Activated T-helper 9 cell treated with anti-CD3 and anti-CD28 coated beads, Interleukin-2, amount 50 U/mL, for 16 hours (primary cell): Measurements from ENCODE around the gene PDE6B.
"Not testable (repeated sequence)": the region's sequence is repeated elsewhere in the genome, so short reads cannot be mapped to it uniquely, and the experiment has no call there.

Source experiments
- DNase-seq: peaks from one replicate; pipeline ENCODE4 v3.0.0-alpha.2; 2020; ENCODE audit warnings: low read depth

PDE6B gene

DNA sequence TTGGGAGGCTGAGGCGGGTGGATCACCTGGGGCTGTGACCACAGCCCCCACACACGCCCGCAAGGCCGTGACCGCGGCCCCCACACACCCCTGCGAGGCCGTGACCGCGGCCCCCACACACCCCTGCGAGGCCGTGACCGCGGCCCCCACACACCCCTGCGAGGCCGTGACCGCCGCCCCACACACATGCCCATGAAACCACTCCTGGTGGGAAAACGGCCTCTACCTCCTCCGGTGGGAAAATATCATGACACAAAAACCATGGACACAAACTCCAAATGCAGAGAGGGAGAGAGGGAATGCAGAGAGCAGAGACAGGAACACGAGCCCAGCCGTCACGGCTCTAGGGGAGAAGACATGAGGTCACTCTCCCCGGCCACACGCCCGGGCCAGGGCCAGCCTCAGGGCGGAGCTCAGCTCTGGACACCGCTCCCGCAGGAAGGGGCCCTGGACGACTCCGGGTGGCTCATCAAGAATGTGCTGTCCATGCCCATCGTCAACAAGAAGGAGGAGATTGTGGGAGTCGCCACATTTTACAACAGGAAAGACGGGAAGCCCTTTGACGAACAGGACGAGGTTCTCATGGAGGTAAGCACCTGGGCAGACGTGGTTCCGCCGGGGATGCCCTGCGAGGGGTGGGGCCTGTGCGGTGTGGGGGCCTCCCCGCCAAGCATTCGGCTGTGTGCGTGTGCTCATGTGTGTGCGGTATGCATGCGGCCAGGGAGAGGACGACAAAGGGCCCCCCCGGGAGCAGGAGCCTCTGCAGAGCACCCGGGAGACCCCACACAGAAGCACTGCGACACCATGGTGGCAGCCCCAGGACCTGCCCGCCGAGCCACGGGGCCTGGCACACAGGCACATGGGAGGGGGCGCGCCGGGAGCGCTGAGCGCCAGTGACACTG is 31.3 kb downstream of the PDE6B start:
- DNase-seq = no peak

DNA sequence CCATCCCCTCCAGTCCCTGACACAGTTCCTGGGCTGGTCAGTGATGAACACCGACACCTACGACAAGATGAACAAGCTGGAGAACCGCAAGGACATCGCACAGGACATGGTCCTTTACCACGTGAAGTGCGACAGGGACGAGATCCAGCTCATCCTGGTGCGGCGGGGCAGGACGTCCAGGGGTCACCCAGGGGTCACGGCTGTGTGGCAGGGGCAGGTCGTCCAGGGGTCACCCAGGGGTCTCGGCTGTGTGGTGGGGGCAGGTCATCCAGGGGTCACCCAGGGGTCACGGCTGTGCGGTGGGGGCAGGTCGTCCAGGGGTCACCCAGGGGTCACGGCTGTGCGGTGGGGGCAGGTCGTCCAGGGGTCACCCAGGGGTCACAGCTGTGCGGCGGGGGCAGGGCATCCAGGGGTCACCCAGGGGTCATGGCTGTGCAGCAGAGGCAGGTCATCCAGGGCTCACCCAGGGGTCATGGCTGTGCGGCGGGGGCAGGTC is 32.0 kb downstream of the PDE6B start:
- DNase-seq = no peak

GRCh38 chr4:657834-658667 is 32.7 kb downstream of the PDE6B start:
- DNase-seq = no peak

DNA sequence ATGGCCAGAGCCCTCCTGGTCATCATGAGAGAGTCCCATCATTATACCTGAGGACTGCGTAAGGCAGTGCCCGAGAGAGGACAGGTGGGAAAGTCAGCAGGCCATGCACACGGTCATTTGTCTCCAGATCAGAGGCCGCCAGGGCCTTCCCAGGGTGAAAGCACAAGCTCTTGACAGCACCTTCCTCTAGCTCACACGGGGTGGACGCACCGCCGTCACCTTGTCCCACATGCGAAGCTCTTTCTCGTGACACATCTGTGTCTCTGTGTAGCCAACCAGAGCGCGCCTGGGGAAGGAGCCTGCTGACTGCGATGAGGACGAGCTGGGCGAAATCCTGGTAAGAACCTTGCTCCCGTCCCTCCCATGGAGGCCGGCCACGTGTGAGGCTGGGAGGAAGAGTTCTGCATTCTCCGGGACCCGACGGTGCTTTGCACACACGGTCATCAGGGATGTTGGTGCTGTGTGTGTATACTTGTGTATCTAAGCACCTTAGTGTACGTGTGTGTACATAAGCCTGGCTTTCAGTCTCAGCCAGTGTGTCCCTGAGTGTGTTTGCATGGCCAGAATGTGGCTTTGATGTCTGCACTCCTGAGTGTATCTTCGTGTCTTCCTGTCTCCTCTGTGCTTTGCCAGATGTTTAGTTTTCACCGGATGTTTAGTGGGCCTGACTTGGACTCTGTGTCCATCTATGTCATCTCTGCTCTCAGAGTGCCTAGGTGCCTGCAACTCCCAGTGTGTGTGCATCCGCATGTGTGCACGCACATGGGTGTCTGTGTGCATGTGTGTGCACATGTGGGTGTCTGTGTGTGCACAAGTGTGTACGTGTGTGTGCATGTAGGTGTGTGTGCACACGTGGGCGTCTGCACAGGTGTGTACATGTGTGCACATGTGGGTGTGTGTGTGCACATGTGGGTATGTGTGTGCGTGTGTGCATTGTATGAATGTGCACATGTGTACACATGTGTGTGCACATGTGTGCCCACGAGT is 33.6 kb downstream of the PDE6B start:
- DNase-seq = no peak

DNA sequence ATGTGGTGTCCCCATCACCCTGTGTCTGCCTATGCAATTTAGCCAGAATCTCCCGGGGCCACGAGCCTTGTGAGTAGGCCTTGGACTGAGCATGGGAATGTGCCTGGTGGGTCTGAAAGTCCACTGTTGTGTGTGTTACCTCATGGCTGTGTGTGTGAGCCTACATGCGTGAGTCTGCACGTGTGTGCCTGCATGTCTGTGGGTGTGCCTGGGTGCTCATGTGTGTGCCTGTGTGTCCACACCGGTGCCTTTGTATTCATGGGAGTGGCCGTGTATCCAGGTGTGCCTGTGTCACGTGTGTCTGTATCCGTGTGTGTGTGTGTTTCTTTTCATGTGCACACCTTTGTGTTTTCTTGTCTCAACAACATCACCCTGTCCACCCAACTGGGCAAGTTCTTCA is 34.5 kb downstream of the PDE6B start:
- DNase-seq = no peak

DNA sequence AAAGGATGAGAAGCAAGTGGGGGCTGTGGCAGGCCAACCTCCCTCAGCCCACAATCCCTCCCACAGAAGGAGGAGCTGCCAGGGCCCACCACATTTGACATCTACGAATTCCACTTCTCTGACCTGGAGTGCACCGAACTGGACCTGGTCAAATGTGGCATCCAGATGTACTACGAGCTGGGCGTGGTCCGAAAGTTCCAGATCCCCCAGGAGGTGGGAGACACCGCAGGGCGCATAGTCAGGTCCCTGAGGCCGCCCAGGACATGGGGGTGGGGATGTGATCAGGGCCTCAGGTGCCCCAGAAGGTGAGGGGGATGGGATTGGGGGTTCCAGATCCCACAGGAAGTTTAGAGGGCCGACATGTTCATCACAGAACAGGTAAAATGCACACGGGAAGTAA is 35.0 kb downstream of the PDE6B start:
- DNase-seq = no peak

DNA sequence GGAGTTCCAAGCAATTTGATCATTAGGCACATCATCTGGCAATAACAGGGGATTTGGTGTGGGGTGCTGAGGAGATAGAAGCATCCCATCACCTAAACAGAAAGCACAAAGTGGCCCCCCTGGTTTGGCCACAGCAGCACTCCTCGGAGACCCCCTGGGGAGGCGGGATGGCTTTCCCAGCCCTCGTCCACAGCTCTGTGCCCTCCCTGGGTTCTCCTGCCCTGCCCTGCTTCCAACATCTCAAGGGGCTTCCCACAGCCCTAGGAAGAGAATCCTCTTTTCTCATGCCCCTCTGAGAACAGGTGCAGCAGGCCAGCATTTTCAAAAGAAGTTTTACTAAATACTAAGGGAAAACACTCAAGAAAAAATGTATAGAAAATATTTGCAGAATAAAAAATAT is 35.9 kb downstream of the PDE6B start:
- DNase-seq = no peak

- DNase-seq = no peak
These were observed 36.7 kb downstream of the PDE6B start for GRCh38 chr4:661881-662761.

GRCh38 chr4:663046-663437 is 37.7 kb downstream of the PDE6B start:
- no peak for DNase-seq

- peak; percentile 67 for DNase-seq
These were observed 38.4 kb downstream of the PDE6B start for GRCh38 chr4:663438-664428.

DNA sequence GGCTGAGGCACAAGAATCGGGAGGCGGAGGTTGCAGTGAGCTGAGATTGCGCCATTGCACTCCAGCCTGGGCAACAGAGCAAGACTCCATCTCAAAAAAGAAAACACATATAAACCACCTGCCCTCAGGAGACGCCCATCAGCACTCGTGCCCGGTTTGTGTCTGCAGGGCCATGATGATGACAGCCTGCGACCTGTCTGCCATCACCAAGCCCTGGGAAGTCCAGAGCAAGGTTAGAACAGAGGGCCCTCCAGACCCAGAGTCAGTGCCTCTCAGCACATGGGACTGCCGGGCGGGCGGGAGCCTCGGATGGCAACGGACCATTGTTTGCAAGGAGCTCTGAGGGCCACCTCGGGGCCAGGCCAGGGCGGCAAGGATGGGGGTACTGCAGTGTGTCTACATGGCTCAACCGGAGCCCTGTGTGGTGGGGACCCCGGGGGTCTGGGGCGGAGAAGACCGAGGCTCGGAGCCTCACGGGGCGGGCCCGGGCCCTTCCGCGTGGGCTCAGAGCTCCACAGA is 39.4 kb downstream of the PDE6B start:
- DNase-seq = no peak

DNA sequence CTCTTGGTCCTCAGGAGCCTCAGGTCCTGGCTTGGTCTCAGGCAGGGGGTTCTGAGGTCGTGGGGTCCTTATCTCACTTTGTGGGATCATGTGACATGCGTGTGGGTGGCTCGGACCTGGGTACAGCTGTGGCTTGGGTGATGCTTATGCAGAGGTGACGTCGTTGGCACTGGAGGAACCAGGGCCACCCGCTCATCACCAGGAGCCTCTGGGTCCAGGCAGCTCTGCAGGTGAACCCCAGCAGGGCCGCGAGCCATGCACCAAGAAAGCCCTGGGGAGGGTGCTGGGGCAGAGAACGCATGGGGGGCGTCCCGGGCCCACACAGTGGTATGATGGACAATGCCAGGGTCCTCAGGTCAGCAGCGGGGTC is 40.0 kb downstream of the PDE6B start:
- DNase-seq = no peak

DNA sequence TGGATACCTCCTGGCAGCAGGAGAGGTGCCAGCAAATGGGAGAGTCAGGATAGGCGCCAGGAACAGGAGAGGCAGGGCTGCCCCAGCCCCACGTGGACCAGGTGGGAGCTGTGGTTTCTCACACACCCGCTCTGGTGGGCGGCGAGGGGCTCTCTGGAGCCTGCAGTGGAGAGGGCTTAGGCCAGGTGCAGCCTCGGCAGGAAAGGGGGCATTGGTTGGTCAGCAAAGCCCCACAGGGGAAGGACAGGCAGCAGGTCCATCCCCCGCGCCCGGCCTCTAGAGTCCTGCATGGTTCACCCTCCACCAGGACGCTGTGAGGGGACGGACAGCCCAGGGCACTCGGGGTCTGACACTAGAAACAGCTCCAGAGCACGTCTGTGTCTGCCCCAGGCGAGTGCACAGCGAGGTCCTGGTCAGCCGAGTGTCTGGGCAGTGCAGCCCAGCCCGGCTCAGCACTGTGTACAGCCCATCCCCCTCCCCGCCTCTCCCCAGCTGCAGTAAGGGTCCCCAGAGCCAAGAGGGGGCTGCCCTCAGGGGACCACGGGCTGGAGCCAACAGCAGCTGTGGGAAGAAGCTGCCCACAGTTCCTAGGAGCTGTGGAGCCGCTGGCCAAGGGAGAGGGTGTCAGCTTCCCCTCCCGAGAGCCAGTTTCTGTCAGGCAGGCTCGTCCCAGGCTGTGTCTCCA is 40.5 kb downstream of the PDE6B start:
- DNase-seq = no peak

DNA sequence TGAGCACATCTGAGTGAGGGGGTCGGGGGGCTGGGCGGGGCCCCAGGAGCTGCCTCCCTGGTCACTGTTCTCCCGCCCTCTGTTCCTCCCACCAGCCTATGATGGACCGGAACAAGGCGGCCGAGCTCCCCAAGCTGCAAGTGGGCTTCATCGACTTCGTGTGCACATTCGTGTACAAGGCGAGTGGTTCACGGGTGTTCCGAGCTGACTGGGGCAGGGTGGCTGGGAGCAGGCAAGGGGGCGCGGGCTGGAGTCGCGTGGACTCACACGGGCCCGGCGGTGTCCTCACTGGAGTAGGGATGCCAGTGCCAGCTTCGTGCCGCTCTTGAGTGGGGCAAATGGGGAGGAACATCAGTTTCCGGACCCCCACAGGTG is 41.0 kb downstream of the PDE6B start:
- no peak for DNase-seq

- no peak for DNase-seq
These were observed 41.6 kb downstream of the PDE6B start for GRCh38 chr4:666822-667544.

GRCh38 chr4:667545-667925 is 42.2 kb downstream of the PDE6B start:
- no peak for DNase-seq

- DNase-seq = not testable (repeated sequence)
These were observed 42.8 kb downstream of the PDE6B start for GRCh38 chr4:668219-668618.
